GM21723 (cell line): ENCODE results near the gene EYS.
"Not testable (repeated sequence)": the region's sequence is repeated elsewhere in the genome, so short reads cannot be mapped to it uniquely, and the experiment has no call there.

Experiments
- ATAC-seq: cut with Tn5 transposase; IDR thresholded peaks from one replicate; pipeline ENCODE4 v1.9.1; 2021; ENCODE audit warnings: mild to moderate bottlenecking, moderate library complexity; ENCODE audit not compliant: unreplicated experiment

The EYS gene

DNA sequence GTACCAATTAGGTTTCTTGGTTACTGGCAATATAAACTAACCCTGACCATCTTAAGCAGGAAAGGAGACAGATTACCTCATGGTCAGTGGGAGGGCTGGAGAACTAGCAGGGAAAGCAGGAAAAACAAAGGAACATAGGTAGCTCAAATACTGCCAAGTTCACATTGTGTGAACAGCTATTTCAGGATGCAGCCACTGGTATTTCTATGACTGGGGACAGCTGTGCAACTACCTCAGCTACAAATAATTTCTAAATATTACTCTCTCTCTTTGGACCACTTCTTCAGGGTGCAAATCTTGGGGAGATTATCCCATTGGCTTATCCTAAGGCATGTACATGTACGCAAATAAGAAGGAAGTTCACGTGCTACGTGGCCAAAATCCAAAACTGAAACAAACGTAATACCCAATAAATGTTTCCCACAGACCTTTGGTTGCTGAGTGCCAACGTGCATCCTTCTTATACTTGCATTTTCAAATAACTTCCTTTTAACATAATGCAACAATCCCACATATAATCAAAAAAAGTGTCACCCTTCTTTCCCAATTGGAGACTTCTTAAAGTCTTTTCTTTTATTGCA lies 1890.5 kb downstream of the EYS start:
- ATAC-seq, result no peak

DNA sequence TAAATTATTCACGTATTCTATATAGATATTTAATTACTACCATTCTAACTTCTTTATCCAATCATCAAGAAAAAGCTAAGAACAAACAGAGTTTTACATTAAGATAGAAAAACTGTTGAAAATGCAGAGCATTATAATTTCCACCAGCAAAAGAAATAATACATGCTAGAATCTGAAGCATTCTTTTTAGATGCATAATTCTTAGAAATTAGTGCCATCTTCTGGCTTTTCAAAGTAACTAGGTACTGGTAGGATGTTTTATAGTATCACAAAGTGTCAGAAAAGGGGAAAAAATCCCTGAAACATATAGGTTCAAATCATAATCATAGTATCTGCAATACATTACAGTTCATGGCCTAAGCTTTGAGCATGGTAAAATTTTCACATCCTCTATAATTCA lies 1892.6 kb downstream of the EYS start:
- no peak for ATAC-seq

DNA sequence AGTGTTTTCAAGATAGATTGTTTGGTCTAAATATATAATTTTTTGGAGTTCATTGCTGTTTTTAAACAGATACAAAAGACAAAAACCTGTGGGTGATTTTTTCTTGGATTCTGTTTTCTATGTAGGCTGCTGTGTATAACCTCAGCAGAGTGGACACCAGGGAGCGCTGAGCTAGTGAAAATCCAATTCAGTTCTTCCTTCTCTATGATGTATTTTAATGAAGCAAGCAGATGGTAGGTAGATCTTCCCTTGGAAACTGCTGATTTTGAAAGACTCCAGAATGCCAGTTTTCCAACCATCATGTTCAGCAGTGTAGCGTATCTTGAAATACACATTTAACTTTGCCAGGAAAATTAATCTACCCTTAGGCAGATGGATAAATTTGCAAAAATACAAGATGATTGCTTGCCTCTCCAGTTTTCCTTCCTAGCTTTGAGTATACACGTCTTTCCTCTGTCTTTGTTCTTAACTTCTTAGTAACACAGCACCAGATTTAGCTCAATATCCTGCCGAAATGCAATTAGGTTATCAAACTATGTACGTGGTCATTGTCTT lies 1893.4 kb downstream of the EYS start:
- ATAC-seq, result no peak

DNA sequence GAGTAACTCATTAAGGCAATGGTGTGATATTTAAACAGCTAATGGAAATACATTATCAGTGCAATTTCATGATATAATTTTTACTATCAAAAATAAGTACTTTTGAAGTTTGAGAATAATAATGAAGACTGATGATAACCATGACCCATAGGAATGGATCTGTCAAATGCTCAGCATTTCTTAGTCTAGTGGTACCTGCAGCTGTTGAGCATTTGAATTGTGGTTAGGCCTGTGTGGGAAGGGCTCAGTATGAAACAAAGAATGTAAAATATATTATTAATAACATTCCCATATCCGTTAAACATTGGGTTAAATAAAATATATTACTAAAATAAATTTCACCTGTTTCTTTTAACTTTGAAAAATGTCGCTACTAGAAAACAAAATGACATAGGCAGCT lies 1898.5 kb downstream of the EYS start:
- ATAC-seq, result no peak

DNA sequence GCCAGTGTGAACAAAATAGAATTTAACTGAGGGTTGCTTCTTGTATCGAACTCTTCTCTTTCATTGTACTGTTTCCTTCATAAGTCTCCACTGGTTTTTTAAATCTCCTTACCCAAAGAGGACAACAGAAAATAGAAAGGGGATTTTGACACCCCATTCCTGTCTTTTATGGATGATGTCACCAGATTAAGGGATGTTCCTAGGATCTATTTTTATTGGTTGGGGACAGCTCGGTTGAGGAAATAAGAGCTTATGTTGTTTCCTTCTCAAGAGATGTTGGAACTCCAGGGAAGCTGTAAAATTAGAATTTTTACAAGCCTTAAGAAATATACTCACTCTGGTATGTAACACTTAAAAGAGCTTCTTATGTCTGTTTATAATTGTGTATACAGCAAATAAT lies 1900.0 kb downstream of the EYS start:
- no peak for ATAC-seq

DNA sequence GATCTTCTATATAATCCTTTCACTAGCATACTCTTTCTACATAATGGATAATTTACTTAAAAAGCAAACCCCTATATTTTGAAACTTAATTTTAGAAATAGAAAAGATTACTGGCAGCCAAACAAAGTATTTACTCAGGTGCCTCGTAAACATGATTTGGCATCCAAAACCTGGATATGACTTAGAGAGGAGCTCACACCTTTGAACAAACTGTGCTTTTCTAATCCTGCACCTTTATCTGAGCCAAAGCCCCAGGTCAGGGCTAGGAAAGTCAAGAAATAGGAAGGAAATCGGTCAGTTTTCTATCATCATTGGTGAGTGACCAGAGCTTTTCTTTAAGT lies 1900.5 kb downstream of the EYS start:
- no peak for ATAC-seq

DNA sequence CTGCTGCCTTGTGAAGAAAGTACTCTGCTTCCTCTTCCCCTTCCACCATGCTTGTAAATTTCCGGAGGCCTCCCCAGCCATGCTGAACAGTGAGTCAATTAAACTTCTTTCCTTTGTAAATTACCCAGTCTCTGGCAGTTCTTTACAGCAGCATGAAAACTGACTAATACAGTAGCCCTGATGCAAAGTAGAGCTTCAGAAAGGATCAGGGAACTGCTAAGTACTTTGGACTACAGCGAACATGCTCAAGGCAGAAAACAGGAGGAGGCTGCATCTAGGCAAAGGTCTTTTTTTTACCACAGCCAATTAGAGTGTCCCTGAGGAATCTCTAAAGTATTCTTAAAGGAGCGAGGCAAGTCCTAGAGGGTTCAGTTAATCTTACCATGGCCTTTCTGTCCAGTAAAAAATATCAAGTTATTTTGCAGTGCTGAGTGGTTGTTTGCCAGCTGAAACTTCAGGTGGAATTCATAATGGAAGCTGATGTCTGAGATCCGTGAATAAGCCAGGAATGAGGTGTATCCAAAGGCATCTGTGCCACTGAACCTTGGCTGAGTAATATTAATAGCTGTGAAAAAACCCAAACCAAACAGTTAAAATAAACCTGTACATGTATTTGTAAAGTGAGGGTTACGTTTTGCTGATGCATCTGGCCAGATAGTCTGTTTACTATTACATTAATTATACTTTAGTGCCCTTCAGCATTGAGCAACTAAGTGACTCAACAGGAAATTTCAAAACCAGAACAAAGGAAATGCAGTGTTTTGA lies 1901.0 kb downstream of the EYS start:
- no peak for ATAC-seq

DNA sequence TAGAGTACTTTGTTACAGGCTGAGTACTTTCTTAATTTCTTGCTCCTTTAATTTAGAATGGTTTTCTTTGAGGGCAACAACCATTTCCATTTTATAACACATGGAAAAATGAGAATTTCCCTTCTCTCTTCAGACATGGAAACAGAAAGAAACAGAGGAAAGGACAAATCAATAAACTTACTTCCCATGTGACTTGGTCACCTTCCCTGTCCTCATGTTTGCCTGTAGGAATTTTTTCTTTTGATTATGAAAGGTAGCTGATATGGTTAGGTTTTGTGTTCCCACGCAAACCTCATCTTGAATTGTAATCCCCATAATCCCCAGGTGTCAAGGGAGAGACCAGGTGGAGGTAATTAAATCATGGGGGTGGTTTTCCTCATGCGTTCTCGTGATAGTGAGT lies 1901.7 kb downstream of the EYS start:
- ATAC-seq, result no peak

DNA sequence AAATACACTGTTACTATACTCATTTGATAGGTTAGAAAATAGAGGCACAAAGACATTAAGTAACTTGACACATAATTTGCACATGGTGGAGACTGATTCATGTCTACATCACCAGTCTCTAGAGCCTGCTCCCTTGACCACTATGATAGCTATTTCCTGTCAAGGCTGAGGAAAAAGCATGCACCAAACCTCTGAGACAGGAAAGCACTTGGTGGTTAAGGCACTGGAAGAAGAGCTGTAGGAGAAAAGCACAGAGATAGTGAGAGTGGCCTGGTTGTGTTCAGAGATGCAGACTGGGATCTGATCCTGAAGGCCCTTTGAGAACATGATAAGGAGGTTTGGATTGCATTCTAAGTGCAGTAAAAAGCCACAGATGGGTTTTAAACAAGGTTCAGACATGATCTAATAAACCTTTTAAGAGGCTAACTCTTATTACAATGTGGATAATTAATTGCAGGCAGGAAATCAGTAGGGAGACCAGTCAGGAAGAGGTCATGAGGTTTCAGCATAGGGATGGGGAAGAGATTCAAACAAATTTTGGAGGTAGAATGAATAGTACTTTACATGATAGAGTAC lies 1902.6 kb downstream of the EYS start:
- no peak for ATAC-seq

DNA sequence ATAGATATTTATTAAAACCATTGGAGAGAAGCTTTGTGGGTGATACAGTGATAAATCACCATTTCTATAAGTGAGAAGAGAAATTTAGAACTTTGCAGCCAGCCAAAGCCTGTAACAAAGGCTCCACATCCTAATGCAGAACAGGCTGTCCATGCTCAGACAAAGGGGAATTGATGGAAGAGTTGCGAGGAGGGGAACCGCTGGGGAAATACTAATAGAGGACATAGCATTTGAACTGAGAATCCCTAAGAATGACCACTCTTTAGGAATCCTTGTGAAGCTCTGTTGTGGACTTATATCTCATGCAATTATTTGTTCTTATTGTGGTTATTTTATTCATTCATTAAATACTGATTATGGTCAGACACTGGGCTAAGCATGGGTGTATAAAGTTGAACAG lies 1903.7 kb downstream of the EYS start:
- no peak for ATAC-seq

DNA sequence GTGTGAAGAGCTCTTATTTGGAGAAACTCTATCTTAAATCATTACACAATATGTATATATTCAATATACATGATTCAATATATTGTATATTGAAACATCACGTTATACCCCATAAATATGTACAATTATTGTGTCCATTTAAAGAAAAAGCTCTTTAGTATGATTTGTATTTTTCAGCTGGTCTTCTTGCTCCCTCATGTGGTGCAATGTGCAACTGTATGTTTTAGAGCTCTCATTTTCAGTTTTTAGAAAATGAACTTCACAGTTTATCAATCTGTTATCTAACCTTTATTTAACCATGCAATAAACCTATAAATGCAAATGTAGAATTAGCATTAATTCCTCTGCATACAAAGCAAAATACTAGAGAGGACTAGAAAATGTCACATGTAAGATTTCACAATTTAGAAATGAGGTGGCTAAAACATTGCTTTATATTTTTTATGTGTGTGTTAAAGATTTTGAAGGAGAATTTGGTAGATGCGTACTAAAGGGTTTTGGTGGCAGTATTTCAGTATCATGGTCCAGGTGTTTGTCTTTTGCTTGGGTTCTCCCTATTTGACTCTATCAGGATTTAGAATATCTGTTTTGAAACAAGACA lies 1904.3 kb downstream of the EYS start:
- no peak for ATAC-seq

DNA sequence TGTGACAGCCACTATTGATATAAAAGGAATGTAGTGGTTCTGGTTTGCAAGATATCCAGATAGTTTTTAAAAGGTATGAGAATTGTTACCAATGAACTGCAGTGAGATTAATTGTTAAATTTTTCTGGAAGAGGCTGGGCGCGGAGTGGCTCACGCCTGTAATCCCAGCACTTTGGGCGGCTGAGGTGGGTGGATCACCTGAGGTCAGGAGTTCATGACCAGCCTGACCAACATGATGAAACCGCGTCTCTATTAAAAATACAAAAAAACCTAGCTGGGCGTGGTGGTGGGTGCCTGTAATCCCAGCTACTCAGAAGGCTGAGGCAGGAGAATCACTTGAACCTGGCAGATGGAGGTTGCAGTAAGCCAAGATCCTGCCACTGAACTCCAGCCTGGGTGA lies 1906.6 kb downstream of the EYS start:
- not testable (repeated sequence) for ATAC-seq

DNA sequence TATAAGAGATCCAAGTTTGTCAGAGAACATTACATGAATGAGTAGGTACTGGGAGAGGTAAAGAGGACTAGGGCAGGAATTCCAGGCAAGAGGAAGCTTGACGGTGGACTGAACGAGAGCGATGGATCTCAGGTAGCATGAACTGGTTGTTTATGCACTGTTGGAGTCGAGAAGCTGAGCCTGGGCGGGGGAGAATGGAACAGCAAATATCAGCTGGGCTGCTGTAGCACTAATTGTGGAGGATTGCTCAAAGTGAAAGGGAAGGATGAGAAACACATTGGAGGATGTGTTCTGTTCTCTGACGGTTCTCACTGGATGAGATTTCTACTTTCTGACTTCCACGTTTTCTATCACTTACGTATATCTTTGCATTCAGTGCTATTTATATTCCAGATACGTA lies 1907.2 kb downstream of the EYS start:
- no peak for ATAC-seq

DNA sequence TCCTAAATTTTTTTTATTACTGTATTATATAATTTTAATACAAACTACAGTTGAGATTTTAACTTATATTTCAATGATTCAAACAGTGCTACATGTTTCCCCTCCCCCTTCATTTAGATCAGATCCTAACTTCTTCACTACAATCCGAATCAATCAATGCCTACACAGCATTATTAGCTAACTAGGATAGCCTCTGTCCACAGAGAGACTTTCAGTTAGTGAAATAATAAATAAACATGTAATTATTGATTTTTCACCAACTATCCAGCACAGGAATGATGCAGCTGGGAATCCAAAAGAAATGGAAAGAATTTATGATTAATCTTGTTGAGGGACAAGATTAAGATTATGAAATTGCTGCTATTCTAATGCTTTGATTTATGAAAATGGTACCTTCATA lies 1907.7 kb downstream of the EYS start:
- ATAC-seq, result no peak

DNA sequence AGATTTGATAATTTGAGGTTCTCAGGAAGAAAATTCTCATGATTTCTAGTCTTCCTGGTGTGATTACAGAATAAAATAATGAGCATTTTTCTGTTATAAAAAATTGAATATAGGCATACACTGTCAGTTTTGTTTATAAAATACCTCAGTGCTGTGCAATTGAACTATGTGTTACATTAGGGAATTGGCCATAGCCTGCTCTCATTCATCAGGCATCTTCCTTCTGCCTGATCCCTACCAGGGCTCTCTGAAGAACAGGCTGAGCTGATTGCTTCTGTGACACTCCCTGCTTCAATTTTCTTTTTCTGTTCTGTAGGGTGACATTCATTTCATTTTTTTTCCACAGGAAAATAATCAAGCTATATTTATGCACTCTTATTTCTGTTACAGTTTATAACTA lies 1908.6 kb downstream of the EYS start:
- ATAC-seq, result no peak

DNA sequence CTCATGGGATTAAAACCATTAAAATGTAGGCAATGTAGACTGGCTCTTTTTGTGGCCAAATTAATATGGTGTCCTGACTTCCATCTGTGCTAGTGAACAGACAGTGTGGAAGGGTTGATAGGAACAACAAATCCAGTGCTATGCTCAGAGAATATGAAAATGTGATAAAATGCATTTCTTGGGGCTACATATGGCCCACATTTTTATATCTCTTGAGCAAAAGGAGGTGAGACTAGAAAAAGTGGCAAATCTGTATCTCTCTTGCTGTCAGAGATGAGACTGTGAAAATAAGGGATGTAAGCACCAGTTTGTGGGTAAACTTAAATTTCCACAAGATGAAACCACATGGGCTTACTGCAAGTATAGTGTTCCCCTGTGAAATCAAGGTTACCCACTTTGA lies 1909.3 kb downstream of the EYS start:
- ATAC-seq, result no peak

DNA sequence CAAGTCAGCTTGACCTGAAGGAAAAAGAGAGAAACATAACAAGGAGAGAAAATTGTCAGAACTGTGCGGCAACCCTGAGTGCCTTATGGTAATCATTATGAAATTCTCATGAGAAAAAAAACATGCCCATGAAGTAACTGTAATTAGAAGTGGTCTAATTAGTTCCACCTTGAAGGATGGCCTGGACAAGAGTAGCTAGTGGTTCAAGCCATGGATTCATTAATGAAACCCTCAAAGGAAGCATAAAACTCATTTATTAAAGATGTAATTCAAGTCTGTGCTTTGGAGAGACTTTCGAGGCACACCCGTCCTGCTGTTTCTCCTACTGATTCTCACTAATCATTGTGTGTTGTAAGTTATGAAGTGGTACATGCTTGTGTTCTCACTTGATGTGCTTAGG lies 1911.2 kb downstream of the EYS start:
- ATAC-seq, result no peak

DNA sequence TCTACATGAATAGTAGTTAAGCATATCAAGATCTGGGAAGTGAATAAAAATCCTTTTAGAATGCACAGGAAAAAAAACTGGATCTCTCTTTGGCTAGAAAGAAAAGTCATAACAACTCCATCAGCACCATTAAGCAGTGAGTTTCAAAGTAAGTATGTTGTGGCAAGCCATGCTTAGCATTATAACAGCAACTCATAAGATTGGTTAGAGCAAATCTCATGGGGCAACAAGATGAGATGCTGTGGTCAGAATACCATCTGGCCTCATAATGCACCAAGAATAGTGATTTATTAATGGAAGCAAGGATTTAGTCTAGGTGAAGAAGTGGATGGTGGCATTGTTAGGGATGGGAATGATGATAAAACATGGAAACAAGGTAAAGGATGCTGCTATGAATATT lies 1912.0 kb downstream of the EYS start:
- no peak for ATAC-seq

DNA sequence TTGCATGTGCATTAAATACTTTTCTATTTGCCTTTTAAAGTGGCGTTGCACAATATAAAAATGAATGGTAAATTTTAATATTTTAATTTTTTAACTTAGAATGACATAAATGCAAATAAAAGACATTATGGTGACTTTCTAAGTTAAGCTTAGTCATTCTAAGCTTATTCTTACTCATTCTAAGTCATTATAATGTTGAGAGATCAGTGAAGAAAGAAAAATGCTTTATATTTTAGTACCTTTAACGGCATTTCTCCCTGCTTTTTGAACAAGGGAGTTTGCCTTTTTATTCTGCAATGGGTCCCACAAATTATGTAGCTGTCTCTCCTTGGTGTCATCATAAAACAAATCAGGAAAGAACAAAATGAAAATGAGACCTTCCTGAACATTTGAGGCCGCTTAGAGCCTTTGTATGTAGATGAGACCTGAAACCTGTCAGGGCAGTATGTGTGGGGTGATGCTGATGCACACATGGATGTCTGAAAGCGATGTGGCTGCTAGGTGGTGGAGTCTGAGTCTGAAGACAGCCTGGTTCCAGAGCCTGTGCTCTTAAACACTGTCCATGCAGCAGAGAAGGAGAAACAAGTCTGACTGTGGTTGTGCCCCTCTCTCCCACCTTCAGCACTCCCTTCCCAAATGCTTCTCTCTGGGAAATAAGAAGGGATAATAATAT lies 1913.4 kb downstream of the EYS start:
- peak; percentile 70 for ATAC-seq

DNA sequence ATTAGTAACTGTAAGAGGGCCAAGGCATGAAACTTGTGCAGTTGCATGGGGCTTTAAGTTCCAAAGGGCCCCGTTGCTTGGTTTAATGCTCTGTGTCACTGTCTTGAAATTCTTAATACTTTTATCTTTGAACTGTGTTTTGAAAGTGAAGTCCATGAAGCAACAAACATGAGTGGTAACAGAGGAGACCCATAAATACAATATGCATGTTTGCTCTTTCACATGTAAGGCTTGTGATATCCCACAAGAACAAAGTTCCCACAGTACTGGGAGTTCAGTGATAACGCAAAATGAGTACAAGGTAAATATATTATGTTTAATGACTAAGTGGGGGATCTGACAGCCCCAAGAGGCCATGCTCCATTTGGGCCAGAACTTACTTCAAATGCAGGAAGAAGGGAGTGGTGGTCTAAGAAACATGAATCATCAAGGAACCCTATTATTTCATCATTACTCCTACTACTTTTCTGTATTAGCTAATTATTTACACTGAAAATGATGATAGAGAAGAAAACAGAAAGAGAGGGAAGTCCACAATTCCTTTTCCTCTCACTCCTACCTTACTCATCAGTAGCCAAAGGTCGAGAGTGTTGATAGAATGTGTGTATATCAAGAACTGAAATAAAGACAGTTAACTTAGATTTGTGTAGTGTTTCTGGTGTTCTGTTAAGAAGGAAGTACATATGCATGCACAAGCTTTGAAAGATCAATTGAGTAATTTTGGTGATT lies 1914.1 kb downstream of the EYS start:
- ATAC-seq, result no peak

DNA sequence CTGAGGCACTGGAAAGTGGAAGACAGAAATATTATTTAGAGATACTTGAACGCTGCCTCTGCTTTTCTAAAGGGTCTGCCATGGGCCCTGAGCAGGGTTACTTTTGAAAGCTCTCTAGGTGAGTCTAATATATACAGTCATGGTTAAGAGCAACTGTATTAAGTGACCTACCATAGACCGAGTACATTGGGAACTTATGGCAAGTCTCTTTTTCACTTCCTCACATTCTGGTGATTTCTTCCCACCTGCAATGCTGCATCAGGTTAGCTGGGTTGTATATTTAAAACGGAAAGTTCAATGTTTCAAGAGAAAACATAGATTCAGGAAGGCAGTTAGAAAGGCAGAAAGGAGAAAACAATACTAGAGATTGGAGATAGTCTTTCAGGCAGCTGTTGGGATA lies 1916.7 kb downstream of the EYS start:
- ATAC-seq, result peak; percentile 62
